ENCODE results near the gene ZMYND10. TPM values are rescaled to one million over a fixed set of nuclear protein-coding genes. Genes with fewer than 3 reads are reported as not detected.

The ZMYND10 gene
- total and polyA plus RNA-seq, 9 of the 15 experiments (the other 6 are each of a cell fraction or from before 2014, with no cell fraction given): 0.20 to 2.8 (median 0.70) TPM

DNA sequence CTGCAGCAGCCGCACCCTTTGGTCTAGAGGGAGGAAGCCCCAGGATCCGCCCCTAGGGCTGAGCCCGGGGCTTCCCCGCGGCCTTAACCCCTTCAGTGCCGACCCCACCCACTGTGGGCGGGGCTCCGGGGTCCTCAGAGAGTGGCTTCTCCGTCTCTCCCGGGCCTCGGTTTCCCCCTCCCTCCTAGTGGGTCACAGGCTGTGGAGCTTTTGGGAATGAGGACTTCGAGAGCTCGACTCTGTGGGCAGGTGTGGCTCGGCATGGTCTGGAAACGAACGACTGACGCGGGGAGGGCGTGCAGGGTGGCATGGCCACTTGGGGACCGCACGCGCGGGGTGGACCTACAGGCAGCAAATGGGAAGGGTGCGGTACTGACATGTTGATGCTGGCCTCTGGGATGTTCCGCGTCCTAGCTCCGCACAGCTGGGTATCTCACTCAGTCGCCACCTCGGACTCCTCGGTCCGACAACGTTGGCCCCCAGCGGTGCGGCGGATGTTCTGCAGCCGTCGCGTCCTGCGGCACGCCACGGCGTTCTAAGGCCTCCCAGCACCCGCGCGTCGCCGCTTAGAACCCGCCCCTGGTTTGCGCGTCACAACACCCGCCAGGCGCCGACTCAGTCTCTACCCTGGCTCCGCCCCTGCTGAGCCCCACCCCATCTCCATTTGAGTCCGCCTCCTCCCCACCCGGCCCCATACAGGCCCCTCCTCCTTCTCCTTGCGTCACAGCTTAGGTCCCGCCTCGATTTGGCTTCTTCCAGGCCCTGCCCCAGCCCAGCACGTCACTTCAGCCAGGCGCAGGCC, 46.5 kb downstream of the ZMYND10 start, which contains the start of the genes HYAL3 and NAA80 (continued):
- TF ChIP-seq, protein P1, sequence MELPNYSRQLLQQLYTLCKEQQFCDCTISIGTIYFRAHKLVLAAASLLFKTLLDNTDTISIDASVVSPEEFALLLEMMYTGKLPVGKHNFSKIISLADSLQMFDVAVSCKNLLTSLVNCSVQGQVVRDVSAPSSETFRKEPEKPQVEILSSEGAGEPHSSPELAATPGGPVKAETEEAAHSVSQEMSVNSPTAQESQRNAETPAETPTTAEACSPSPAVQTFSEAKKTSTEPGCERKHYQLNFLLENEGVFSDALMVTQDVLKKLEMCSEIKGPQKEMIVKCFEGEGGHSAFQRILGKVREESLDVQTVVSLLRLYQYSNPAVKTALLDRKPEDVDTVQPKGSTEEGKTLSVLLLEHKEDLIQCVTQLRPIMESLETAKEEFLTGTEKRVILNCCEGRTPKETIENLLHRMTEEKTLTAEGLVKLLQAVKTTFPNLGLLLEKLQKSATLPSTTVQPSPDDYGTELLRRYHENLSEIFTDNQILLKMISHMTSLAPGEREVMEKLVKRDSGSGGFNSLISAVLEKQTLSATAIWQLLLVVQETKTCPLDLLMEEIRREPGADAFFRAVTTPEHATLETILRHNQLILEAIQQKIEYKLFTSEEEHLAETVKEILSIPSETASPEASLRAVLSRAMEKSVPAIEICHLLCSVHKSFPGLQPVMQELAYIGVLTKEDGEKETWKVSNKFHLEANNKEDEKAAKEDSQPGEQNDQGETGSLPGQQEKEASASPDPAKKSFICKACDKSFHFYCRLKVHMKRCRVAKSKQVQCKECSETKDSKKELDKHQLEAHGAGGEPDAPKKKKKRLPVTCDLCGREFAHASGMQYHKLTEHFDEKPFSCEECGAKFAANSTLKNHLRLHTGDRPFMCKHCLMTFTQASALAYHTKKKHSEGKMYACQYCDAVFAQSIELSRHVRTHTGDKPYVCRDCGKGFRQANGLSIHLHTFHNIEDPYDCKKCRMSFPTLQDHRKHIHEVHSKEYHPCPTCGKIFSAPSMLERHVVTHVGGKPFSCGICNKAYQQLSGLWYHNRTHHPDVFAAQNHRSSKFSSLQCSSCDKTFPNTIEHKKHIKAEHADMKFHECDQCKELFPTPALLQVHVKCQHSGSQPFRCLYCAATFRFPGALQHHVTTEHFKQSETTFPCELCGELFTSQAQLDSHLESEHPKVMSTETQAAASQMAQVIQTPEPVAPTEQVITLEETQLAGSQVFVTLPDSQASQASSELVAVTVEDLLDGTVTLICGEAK (IDR thresholded peaks at IDR 0.05): 0 out of 2 replicates have a peak, but pooled peaks have one; percentile 15
- TF ChIP-seq, protein P1 (CRISPR knock-in tag; IDR thresholded peaks at IDR 0.05): no peak
- TF ChIP-seq BCOR (IDR thresholded peaks at IDR 0.05): 0 out of 2 replicates have a peak, but pooled peaks have one; percentile 45
- peak; percentile 68 for TF ChIP-seq POLR2AphosphoS2 (IDR thresholded peaks at IDR 0.05; ENCODE audit: low read length)
- TF ChIP-seq POLR2B (IDR thresholded peaks at IDR 0.05; ENCODE audit: low read depth, partially characterized antibody): peak; percentile 70
- TF ChIP-seq KDM5B (IDR thresholded peaks at IDR 0.05; ENCODE audit: insufficient replicate concordance, low read depth, low read length): peak; percentile 83
- TF ChIP-seq LEF1 (IDR thresholded peaks at IDR 0.05): peak; percentile 24; the same call in 1 of the 2 replicates
- peak in 1 of 2 experiments; percentile 86; a peak in 2 of 4 replicates for TF ChIP-seq HDAC1 (IDR thresholded peaks at IDR 0.05)
- TF ChIP-seq RBM34 (IDR thresholded peaks at IDR 0.05; ENCODE audit: borderline replicate concordance, insufficient read depth, low read length): no peak
- TF ChIP-seq SP1 (CRISPR knock-in tag; IDR thresholded peaks at IDR 0.05): peak; percentile 80
- peak; percentile 19; the same call in 1 of the 2 replicates for TF ChIP-seq RB1 (IDR thresholded peaks at IDR 0.05; ENCODE audit: low read depth)
- TF ChIP-seq ZNF224 (CRISPR knock-in tag; IDR thresholded peaks at IDR 0.05): no peak
- TF ChIP-seq YY1 (IDR thresholded peaks at IDR 0.05; ENCODE audit: borderline replicate concordance in 1 of 3, control insufficient read depth in 1 of 3, extremely low read depth in 1 of 3, insufficient read depth in 3 of 3, insufficient read length in 1 of 3, insufficient replicate concordance in 2 of 3, low read depth in 1 of 3, low read length in 2 of 3): peak in 2 of 3 experiments; percentile 20 to 49
- no peak for TF ChIP-seq KHSRP (IDR thresholded peaks at IDR 0.05)
- peak; percentile 87 for TF ChIP-seq CREB1 (IDR thresholded peaks at IDR 0.05)
- peak; percentile 89 for TF ChIP-seq CREB1 (CRISPR knock-in tag; IDR thresholded peaks at IDR 0.05)
- peak; percentile 13; the same call in 1 of the 2 replicates for TF ChIP-seq ARID1B (IDR thresholded peaks at IDR 0.05)
- no peak for TF ChIP-seq NR1H2 (CRISPR knock-in tag; IDR thresholded peaks at IDR 0.05)
- no peak for TF ChIP-seq HDAC3 (IDR thresholded peaks at IDR 0.05; ENCODE audit: borderline replicate concordance, partially characterized antibody)
- no peak for TF ChIP-seq SMARCA4 (IDR thresholded peaks at IDR 0.05)

All from K562 (cell line).